Endothelial cell (in vitro differentiated cells): Measurements from ENCODE around the gene ALAS1. TPM values are rescaled to one million over a fixed set of nuclear protein-coding genes. Genes with fewer than 3 reads are reported as not detected.

Experiments
- DNase-seq: peaks from one replicate; pipeline ENCODE4 v3.0.0; 2021; ENCODE audit warnings: low spot score
- H3K27ac Mint-ChIP-seq: one replicate; pipeline ENCODE4 v1.8.0; 2021; ENCODE audit warnings: mixed read lengths, inconsistent platforms; ENCODE audit not compliant: unreplicated experiment
- H3K27me3 Mint-ChIP-seq: one replicate; pipeline ENCODE4 v1.8.0; 2021; ENCODE audit warnings: mild to moderate bottlenecking, moderate library complexity, mixed read lengths, inconsistent platforms; ENCODE audit not compliant: unreplicated experiment
- H3K36me3 Mint-ChIP-seq: one replicate; pipeline ENCODE4 v1.8.0; 2021; ENCODE audit warnings: mild to moderate bottlenecking, low read depth, mixed read lengths, inconsistent platforms; ENCODE audit not compliant: unreplicated experiment
- H3K4me1 Mint-ChIP-seq: one replicate; pipeline ENCODE4 v1.8.0; 2021; ENCODE audit warnings: mild to moderate bottlenecking, mixed read lengths, inconsistent platforms; ENCODE audit not compliant: unreplicated experiment
- H3K4me3 Mint-ChIP-seq: one replicate; pipeline ENCODE4 v1.8.0; 2021; ENCODE audit warnings: mild to moderate bottlenecking, mixed read lengths, inconsistent platforms; ENCODE audit not compliant: unreplicated experiment
- H3K9me3 Mint-ChIP-seq: one replicate; pipeline ENCODE4 v1.8.0; 2021; ENCODE audit warnings: mixed read lengths, inconsistent platforms; ENCODE audit not compliant: unreplicated experiment
- CTCF ChIP-seq: fragments of 200-600 bp; sonication (generic); IDR thresholded peaks from one replicate; pipeline ENCODE4 v1.5.0; 2021; ENCODE audit warnings: antibody characterized with exemption; ENCODE audit not compliant: unreplicated experiment
- total RNA-seq: library from RNA; stranded (reverse); fragmentation: NEBNext Ultra II Directional; extraction: Animal tissue kit (Norgen Biotek cat#: 25700); gene quantifications from one replicate; pipeline ENCODE4 v1.2.1, GENCODE V29; 2021; ENCODE audit not compliant: unreplicated experiment

The ALAS1 gene
- total RNA-seq, 1 donor from 2014 or later, result 59.1 TPM

DNA sequence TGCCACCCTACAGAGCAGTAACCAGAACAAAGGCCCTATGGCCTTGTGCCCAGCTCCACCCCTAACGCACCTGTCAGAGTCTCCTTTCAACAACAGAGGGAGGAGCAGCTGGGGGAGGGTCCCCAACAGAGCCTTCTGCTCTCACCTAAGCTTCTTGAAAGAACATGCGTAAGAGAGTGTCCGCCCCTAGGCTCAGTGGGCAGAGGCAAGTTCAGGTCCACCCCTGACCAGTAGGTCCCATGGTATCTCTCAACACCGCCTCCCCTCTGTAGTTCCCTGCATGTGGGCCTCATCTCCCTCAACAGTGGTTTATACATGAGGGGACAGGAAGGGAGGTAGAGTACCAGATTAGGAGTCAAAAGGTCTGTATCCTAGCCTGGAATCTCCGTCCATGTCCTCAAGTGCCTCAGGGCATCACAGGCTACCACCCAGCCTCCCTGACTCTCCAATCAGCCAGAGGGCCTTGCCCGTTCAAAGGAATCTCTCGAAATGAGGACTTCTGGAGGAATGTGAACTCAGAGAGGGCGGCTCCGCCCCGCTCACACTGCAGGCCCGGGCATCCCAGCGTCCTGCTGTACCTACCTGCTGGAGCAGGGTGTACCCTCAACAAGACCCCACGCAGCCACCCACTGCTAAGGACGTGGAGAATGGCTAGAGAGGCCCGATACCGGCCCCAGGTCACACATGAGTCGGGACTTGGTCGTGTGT, 44.4 kb upstream of the ALAS1 start:
- TF ChIP-seq CTCF, result no peak

GRCh38 chr3:52154135-52155094, 43.5 kb upstream of the ALAS1 start, which contains the start of gene POC1A:
TSS of gene POC1A (minus strand) at chr3:52154423. CDS start at chr3:52154372, 51 bp downstream.
- Mint-ChIP-seq H3K36me3 (no peaks in the 10 kb centered on the region), H3K9me3 (no peaks in the 10 kb centered on the region), H3K4me3 (peak within 1 kb of the TSS; percentile 96), H3K27ac (peak within 1 kb of the TSS; percentile 89), H3K4me1 (peaks cover 3% of the 10 kb centered on the region), H3K27me3 (no peaks in the 10 kb centered on the region)
- peak; percentile 89 for DNase-seq
- peak; percentile 43 for TF ChIP-seq CTCF

More for the DNA sequence above, 44.4 kb upstream of the ALAS1 start:
- peaks cover 3% of the 10 kb centered on the region for H3K4me1 Mint-ChIP-seq
- no peak overlapping the region for H3K27ac Mint-ChIP-seq
- H3K9me3 Mint-ChIP-seq, result no peaks in the 10 kb centered on the region
- DNase-seq, result no peak
- peak overlapping the region; percentile 86 for H3K4me3 Mint-ChIP-seq
- peaks cover 3% of the 10 kb centered on the region for H3K36me3 Mint-ChIP-seq
- no peaks in the 10 kb centered on the region for H3K27me3 Mint-ChIP-seq

- no peak for DNase-seq
- no peak overlapping the region for H3K27ac Mint-ChIP-seq
- H3K4me1 Mint-ChIP-seq, result peaks cover 3% of the 10 kb centered on the region
- H3K9me3 Mint-ChIP-seq, result no peaks in the 10 kb centered on the region
- H3K27me3 Mint-ChIP-seq, result no peaks in the 10 kb centered on the region
- H3K4me3 Mint-ChIP-seq, result no peak overlapping the region
- no peaks in the 10 kb centered on the region for H3K36me3 Mint-ChIP-seq
- no peak for TF ChIP-seq CTCF
Observed at GRCh38 chr3:52155912-52156311, 42.0 kb upstream of the ALAS1 start.

GRCh38 chr3:52159503-52159902, 38.5 kb upstream of the ALAS1 start:
- Mint-ChIP-seq H3K27ac (no peak overlapping the region), H3K9me3 (no peaks in the 10 kb centered on the region), H3K4me3 (no peak overlapping the region), H3K36me3 (no peaks in the 10 kb centered on the region), H3K4me1 (no peaks in the 10 kb centered on the region), H3K27me3 (no peaks in the 10 kb centered on the region)
- no peak for TF ChIP-seq CTCF
- no peak for DNase-seq
